SJSA1 (cell line): ENCODE results near the gene IGF2R. TPM values are rescaled to one million over a fixed set of nuclear protein-coding genes. Genes with fewer than 3 reads are reported as not detected.

Experiments used
- total RNA-seq: library from RNA; depleted of rRNA; stranded (reverse); fragments of >200 nt; shearing (Covaris generic); gene quantifications from 2 replicates; pipeline ENCODE4 v1.2.3, GENCODE V29; 2014; rRNA removed

The IGF2R gene
- total RNA-seq, 1 experiment from 2014 or later: 54.7 TPM

Other genes with a start within 250 kb of the IGF2R start
- 91.4 and 111 TPM in 2 replicates for gene WTAP, start 241.6 kb upstream of the IGF2R start, total RNA-seq
- 81.8 and 120 TPM in 2 replicates for gene ACAT2, start 207.0 kb upstream of the IGF2R start, total RNA-seq
- 408 and 422 TPM in 2 replicates for gene TCP1, start 179.5 kb upstream of the IGF2R start, total RNA-seq
- gene MRPL18, start 178.6 kb upstream of the IGF2R start, total RNA-seq: 154 and 179 TPM in 2 replicates
- gene PNLDC1, start 168.8 kb upstream of the IGF2R start, total RNA-seq: not detected in 2 replicates
- gene MAS1, start 78.1 kb upstream of the IGF2R start, total RNA-seq: not detected in 2 replicates
- not detected in 2 replicates for gene SLC22A1, start 152.7 kb downstream of the IGF2R start, total RNA-seq